Measurements from ENCODE around the gene ASL. TPM values are rescaled to one million over a fixed set of nuclear protein-coding genes. Genes with fewer than 3 reads are reported as not detected.

ASL gene
- total RNA-seq, result 55.9 and 71.8 TPM in 2 replicates

GRCh38 chr7:66075590-66076461, at the start of gene ASL:
ASL (plus strand) TSS chr7:66075819; CDS start chr7:66076082, 263 bp downstream.

GRCh38 chr7:66114743-66115649, 39.4 kb downstream of the ASL start, which contains the start of gene CRCP:
CRCP (plus strand) TSS chr7:66114847; CDS start chr7:66114963, 116 bp downstream.

Other genes with a start within 250 kb of the ASL start
- 16.2 and 17.9 TPM in 2 replicates for gene VKORC1L1, start 202.7 kb upstream of the ASL start, total RNA-seq
- 15.0 and 26.3 TPM in 2 replicates for gene GUSB, start 93.6 kb upstream of the ASL start, total RNA-seq
- gene CRCP, start 39.0 kb downstream of the ASL start, total RNA-seq, result 25.2 and 33.8 TPM in 2 replicates
- 37.7 and 41.0 TPM in 2 replicates for gene TPST1, start 129.5 kb downstream of the ASL start, total RNA-seq

All from epithelial cell of umbilical artery (primary cell).